Raji (cell line): ENCODE measurements around the gene ADSS1.

ENCODE experiments used
- POLR2A ChIP-seq: IDR thresholded peaks from 2 replicates; pipeline ENCODE4 v1.6.1; 2011; ENCODE audit warnings: low read depth, low read length, control low read depth; ENCODE audit not compliant: insufficient read depth

Gene ADSS1

DNA sequence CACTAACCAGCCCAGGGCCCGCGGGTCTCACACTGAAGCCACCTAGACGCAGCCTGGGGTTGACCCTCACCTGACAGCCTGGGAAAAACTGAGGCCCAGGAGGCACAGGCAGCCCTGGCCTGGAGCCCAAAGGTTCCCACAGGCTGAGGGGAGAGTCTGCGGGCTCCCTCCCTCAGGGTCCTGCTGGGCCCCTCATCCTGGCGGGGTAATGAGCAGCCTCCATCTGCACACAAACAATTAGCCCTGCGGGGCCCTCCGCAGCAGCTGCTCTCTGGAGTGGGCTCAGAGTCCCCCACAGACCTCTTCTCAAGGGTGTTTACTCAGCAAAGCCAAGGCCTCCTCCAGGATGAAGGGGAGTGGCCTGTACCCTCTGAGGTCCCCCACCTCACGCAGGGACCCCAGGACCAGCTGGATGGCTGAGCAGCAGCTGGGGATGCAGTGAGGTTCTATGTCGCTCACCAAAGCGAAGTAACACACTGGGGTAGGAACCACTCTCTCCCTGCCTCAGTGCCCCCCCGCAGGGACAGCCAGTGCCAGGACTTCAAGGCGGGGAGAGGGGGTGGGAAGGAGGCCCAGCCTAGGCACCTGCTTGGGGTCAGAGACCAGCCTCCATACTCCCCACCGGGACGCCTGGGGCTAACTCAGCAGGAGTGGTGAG lies 64.3 kb downstream of the ADSS1 start:
- TF ChIP-seq POLR2A: no peak

DNA sequence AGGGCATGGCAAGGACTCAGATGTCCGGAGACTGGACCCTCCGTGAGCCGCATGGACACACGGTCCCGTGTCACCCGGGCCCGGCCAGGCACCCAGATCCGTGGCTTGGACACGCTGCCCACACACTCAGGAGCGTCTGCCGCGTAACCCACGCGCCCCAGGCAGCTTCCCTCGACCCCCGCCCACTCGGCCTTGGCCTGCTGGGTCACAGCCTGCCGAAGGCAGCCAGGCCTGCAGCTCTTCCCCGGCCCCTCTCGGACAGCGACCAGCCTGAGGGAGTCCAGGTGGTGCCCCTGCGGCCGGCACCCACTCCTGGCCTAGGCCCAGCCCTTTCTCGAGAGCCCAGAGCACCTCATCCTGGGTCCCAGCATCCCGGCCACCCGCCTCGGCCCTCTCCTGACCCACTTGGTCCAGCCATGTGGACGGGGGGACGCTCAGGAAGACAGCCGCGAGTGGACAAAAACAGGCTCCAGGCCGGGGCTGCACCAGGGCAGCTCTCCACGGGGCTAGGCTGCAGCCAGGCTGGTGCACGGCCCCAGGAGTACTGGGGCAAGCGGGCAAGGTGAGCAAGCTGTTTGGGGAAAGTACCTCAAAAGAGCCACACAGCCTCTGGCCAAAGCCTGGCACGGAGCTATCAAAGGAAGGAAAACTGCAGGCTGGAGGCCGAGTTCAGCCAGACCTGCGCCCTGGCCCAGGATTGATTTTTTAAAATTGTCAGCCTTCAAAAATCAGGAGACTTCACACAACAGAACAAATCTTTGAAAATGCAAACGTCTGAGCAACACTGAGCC lies 65.0 kb downstream of the ADSS1 start:
- no peak for TF ChIP-seq POLR2A

DNA sequence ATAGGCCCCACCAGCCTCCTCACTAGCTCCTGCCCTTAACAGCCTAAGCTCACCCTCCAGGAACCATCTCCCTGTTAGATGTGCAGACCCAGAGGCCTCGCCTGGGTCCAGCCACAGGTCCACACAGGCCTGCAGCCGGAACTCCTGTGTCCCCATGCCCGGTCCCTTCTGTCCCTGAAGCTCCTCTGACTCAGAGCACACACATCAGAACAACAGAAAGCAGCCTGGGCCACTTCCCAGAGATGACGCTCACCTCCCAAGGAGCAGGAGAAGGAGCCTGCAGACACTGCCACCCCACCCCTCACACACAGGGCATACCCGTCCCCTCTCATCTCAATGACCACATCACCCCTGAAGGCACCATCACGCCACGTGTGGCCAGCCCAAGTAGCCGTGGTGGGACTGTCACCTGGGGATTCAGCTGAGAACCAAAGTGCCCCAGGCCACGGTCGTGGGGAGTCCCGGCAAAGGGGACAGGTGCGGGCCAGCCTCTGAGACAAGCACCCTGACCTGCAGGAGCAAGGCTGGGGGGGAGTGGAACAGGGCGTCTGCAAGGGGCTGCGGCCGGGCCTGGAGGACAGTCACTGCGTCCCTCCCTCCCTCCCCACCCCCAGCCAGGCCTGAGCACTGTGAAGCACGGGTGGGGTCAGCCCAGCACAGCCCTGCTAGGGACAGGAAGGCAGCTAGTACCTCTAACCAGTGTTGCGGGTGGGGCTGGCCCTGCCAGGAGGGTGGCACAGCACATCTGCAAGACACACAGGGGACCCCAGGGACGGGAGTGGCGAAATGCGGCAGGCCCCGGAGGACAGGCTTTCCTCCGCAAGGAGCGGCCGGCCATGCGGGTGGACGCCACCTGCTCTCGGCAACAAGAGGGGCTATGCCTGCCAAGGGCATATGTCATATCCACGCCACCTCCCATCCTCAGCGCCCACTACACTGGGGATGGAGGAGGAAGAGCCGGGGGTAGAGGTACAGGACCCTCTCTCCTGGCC lies 66.0 kb downstream of the ADSS1 start:
- TF ChIP-seq POLR2A: no peak

DNA sequence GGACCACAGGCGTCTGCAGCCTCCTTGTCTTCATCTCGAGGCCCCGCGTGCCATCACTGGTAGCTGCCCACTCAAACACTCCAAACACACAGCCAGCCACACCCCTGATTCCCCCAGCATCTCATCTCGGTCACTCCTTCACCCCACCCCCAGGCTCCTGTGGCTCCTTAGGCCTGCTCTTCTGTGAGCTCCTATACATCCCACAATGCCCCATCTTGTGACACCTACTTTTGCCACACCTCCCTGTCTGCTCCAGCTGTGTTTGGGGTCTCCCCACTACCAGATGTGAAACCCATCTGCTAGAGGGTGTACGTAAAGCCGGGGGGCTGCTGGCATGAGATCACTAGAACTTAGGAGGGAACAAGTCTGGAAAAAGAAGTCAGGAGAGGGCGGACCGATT lies 67.4 kb downstream of the ADSS1 start:
- no peak for TF ChIP-seq POLR2A

DNA sequence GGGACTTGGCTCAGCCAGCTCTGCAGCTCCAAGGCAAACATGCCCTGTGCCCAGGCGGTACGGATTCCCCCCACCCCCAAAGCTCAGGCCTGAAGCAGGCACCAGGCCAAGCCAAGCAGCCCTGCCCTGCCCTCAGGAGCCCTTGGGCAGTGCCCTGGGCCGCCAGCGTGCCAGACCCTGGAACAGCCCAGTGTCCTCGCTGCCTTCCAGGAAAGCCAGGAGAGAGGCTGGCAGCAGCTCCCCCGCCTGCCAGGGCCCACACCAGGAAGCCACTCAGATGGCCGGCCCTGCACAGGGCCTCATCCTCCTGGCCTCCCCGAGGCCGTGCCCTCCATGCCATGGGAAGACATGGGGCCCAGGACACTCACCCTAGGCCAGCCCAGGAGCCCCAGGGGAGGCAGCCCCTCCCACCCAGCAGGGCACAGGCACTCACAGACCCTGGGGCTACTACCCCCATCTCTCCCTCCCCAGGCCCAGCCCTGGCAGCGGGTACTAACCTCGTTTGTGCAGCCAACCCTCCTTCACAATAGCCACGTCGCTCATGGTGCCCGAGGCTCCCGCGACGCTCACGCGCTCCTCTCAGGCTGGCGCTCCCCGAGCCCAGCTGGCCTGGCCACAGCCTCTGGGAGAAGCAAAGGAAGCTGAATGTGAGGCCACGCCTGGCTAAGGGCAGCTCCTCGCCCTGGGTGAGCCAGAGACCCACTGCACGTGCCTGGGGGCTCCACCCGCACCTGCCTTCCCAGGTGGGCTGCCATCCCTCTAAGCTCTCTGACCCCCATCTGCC lies 68.3 kb downstream of the ADSS1 start:
- TF ChIP-seq POLR2A: no peak

DNA sequence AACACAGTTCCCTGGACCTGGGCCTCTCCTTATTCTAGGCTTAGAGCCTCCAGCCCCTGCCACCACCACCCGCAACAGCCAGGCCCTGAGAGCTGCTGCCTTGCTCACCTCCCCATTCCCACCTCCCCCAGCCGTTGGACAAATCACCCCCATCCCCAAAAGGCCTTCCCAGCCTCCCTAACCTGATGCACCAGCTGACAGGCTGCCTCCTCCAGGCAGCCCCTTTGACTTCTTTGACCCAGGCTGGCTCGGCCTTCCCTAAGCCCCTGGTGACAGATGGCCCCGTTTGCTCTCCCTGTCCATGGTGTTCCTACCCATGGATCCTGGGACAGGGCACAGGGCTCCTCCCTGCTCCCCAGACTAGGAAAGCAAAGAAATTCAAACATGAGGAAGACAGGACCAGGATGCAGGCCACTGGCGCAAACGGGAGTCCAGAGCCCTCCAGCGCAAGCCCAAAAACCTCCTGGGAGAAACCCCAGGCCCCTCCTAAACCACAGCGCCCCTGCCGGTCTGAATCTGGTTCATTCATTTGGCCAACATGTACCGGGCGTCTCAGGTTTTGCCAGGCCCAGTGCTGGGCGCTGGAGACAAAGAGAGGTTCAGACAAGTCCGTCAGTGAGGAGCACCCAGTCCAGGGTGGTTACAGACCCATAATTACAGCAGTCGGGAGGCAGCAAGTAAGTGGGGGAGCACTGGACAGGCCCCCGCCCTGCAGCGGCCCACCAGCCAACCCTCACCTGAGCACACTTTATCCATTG lies 69.1 kb downstream of the ADSS1 start:
- no peak for TF ChIP-seq POLR2A

DNA sequence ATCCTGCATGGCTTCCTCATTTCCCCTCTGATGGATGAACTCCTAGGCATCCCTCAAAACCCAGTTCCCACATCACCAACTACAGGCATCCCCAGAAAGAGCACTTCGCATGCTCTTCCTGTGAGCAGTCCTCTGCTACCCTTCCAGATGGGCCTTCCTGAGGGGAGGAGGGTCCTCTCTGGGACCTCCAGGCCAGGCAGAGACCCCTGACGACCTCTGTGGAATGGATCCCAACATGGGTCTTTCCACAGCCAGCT lies 69.6 kb downstream of the ADSS1 start:
- no peak for TF ChIP-seq POLR2A

DNA sequence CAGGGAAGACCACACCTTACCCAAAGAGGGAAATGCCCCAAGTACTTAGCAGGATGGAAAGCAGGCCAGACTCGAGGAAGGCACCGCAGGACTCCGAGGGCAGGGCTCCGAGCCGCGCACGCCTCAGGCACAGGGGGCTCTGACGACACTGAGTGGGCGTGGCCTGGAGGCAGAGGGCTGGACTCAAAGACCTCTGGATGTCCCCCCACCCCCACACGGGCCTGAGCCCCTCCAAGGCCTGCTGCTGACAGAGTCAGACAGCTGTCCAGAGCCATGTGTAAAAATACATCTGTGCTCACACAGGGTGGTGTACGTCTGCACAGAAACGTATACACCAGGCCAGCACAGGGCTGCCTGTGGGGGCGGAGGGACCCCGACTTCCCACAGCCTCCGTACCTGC lies 70.1 kb downstream of the ADSS1 start:
- TF ChIP-seq POLR2A: no peak; the same call in 1 of the 2 replicates

DNA sequence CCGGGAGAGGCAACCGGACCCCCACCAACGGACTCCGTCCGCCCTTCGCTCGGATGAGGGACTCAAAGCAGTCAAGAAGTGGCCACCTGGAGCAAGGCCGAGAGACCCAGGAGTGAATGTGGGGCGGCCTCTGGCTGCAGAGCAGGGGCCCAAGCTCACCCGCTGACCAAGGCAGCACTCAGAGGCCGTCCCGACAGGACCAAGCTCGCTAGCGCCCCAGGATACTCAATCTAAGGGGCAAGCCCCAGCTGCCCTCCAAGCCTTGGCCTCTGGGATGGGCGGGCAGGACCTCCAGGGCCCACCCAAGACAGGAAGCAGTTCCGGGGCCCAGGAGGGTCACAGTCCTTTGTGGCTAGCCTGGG lies 70.6 kb downstream of the ADSS1 start:
- TF ChIP-seq POLR2A: no peak; the same call in 1 of the 2 replicates

DNA sequence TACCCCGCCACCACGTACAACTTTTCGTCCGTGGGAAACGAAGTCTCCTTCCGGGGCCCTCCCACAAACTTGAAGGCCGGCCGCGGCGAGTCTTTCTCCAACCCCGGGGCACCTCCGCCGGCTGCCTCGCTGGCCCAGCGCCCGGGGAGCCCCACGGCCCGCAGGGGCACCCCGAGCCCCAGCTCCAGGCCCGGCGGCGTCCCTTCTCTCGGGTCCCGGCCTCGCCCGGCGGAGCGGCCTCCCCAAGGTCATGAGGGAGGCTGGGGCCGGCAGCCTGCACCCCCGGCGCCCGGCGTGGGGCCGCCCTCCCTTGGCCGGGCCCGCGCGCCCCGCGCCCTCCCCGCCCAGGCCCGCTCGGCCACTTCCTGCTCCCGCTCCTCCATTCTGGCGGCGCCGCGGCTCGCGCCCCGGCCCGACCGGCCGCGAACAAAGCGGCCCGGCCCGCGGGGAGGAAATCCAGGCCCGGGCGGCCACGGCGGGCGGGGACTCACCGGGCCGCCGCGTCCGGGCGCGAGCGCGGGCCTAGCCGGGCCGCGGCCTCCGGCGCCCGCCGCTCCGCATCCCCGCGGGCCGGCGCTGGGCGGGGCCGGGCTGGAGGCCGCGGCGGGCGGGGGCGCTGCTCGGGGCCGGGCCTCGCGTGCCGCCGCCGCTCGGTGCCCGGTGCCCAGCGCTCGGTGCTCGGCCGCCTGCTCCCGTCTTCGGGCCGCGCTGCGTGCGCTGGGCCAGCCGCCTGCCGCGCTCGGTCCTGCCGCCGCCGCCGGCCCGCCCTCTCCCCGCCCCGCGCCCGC lies 71.2 kb downstream of the ADSS1 start, which contains the start of gene AKT1:
TSS of gene AKT1 (minus strand) at position 756 of the 788 bp plus-strand sequence. CDS start 3,105 bp downstream, outside the sequence.
- TF ChIP-seq POLR2A: 0 out of 2 replicates have a peak, but pooled peaks have one; percentile 26

DNA sequence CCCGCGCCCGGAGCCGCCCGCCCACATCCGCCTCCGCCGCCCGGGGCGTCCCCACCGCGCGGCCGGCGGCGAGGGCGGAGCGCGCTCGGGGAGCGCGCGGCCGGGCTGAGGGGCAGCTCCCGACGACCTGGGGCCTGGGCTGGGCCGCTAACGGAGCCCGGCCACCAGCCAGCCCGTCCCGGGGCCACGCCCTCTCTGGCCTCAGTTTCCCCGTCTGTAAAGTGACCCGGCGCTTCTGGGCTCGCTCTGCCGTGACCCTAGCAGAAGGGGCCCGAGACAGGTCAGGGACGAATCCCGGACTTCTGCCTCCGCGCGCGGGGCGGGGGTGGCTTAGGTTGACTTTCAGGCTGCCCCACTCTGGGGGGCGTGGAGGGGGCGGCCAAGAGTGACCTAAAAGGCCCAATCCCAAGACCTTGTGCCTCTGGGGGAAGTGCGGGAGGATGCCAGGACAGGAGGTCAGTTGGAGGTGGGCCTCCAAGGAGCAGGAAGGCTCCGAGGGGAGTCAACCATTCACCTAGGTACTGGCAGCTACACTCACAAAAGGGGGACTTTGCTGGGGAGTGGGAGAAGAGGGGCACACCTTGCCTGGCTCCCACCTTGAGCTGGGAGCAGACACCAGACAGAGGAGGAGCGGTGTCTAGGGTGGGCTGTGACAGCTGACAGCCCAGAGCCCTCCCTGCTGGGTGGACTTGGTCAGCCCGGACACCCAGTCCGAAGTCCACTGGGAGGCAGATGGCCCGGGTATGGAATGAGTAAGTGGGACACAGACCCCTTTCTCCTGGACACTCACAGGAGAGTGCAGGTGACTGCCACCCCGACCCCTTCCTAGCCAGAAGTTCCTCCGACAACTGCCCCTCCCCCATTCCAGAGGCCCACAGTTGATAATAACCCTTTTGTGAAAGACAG lies 72.0 kb downstream of the ADSS1 start:
- peak; percentile 75 for TF ChIP-seq POLR2A

DNA sequence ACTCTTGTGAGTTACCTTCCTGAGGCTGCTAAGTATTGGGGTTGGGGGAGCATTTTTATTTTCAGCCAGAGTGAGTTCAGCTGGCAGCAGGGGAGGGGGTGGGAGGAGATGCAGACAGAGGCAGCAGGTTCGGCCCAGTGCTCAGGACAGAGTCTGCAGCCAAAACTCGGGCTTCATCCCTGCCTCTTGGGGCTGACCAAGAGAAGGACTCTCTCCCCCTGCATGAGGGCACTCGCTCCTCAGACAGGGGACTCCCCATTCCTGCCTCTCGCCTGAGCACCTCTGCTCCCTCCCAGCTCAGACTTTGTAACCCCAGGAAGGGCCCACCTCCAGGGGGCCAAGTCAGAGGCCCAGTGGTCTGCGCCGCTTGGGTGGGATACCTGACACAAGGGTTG lies 72.7 kb downstream of the ADSS1 start:
- no peak for TF ChIP-seq POLR2A
